HepG2 (cell line): ENCODE results near the gene SLC22A23. TPM values are rescaled to one million over a fixed set of nuclear protein-coding genes. Genes with fewer than 3 reads are reported as not detected.

Source experiments
- AHR ChIP-seq: IDR thresholded peaks from 2 replicates; pipeline ENCODE4 v1.6.1; 2018; ENCODE audit warnings: missing genetic modification reagents, missing compliant biosample characterization
- ARNT2 ChIP-seq: sonication (generic); formaldehyde crosslinking; IDR thresholded peaks from 2 replicates; pipeline ENCODE4 v1.8.0; 2022; ENCODE audit warnings: mild to moderate bottlenecking, low read depth, missing genetic modification reagents, moderate library complexity
- ATF6 ChIP-seq: sonication (generic); formaldehyde crosslinking; conservative IDR thresholded peaks from 2 replicates; pipeline ENCODE4 v1.4.0; 2020; ENCODE audit warnings: missing genetic modification reagents
- MXD3 ChIP-seq: IDR thresholded peaks from 2 replicates; pipeline ENCODE4 v1.6.1; 2016; ENCODE audit warnings: mild to moderate bottlenecking, missing biosample characterization, missing genetic modification reagents
- PRPF4 ChIP-seq: fragments of 200-400 bp; formaldehyde crosslinking; IDR thresholded peaks from 2 replicates; pipeline ENCODE4 v1.6.1; 2016; ENCODE audit warnings: low read length, low read depth; ENCODE audit not compliant: poor library complexity, severe bottlenecking
- TCF12 ChIP-seq, 2 experiments: fragments of 450-650 bp in 1 of 2; sonication (generic) in 1 of 2; formaldehyde crosslinking in 1 of 2; IDR thresholded peaks; 2 replicates each; pipeline versions ENCODE4 v1.6.1 to v1.8.0; 2017 to 2022; ENCODE audit warnings: antibody characterized with exemption in 1 of 2, mild to moderate bottlenecking in 1 of 2, missing genetic modification reagents in 1 of 2, moderate library complexity in 1 of 2
- ZNF18 ChIP-seq: sonication (generic); formaldehyde crosslinking; IDR thresholded peaks from 2 replicates; pipeline ENCODE4 v1.8.0; 2022; ENCODE audit warnings: mild to moderate bottlenecking, missing genetic modification reagents; ENCODE audit not compliant: insufficient replicate concordance
- ZNF235 ChIP-seq: sonication (generic); formaldehyde crosslinking; IDR thresholded peaks from 2 replicates; pipeline ENCODE4 v1.8.1; 2023; ENCODE audit warnings: mild to moderate bottlenecking, missing genetic modification reagents, borderline replicate concordance
- ZNF354B ChIP-seq: sonication (generic); formaldehyde crosslinking; IDR thresholded peaks from 2 replicates; pipeline ENCODE4 v1.8.0; 2022; ENCODE audit warnings: mild to moderate bottlenecking, missing genetic modification reagents
- ZNF646 ChIP-seq: sonication (generic); formaldehyde crosslinking; IDR thresholded peaks from 2 replicates; pipeline ENCODE4 v1.9.0; 2021; ENCODE audit warnings: mild to moderate bottlenecking, missing genetic modification reagents
- ZNF660 ChIP-seq: sonication (generic); formaldehyde crosslinking; IDR thresholded peaks from 2 replicates; pipeline ENCODE4 v1.5.1; 2020; ENCODE audit warnings: mild to moderate bottlenecking, low read depth, missing genetic modification reagents, borderline replicate concordance
- ZNF691 ChIP-seq: sonication (generic); formaldehyde crosslinking; IDR thresholded peaks from 2 replicates; pipeline ENCODE4 v1.4.0; 2020; ENCODE audit warnings: missing genetic modification reagents, low read depth, mild to moderate bottlenecking, borderline replicate concordance
- ZNF790 ChIP-seq: sonication (generic); formaldehyde crosslinking; IDR thresholded peaks from 2 replicates; pipeline ENCODE4 v1.8.0; 2022; ENCODE audit warnings: missing genetic modification reagents, mild to moderate bottlenecking, borderline replicate concordance
- ZSCAN5A ChIP-seq: sonication (generic); formaldehyde crosslinking; IDR thresholded peaks from 2 replicates; pipeline ENCODE4 v1.8.0; 2022; ENCODE audit warnings: mild to moderate bottlenecking, missing genetic modification reagents, borderline replicate concordance
- polyA plus RNA-seq, 8 experiments: library from polyadenylated mRNA; depleted of rRNA in 3 of 8; stranded (reverse) in 7 of 8; unstranded in 1 of 8; fragments of >200 nt; fragmentation: Illumina TruSeq in 4 of 8; extraction: Trizol in 4 of 8; gene quantifications; 2 replicates each; pipeline versions ENCODE4 v1.2.1 to v1.2.3, GENCODE V29; 2011 to 2016; ENCODE audit warnings: low read depth in 4 of 8, missing spikeins in 1 of 8, mixed read lengths in 1 of 8; ENCODE audit not compliant: insufficient read depth in 1 of 8
- total RNA-seq, 5 experiments: library from RNA; depleted of rRNA; stranded (reverse); fragments of >200 nt; fragmentation: Illumina TruSeq; extraction: Trizol; gene quantifications; 2 replicates each; pipeline ENCODE4 v1.2.3, GENCODE V29; 2016; ENCODE audit warnings: low read depth in 1 of 5

The SLC22A23 gene
- total and polyA plus RNA-seq, 2 of the 13 experiments (the other 11 are each of a cell fraction or from before 2014, with no cell fraction given) = 11.8 to 17.5 TPM

- TF ChIP-seq MXD3 (CRISPR knock-in tag) = no peak; the same call in 1 of the 2 replicates
- TF ChIP-seq ZNF646 (CRISPR knock-in tag) = peak; percentile 90
- TF ChIP-seq ZNF691 (CRISPR knock-in tag) = no peak; the same call in 1 of the 2 replicates
- TF ChIP-seq PRPF4 = no peak
- no peak for TF ChIP-seq ZNF235 (CRISPR knock-in tag)
- no peak for TF ChIP-seq ATF6 (CRISPR knock-in tag)
- TF ChIP-seq ZNF660 (CRISPR knock-in tag) = no peak
- TF ChIP-seq ZNF790 (CRISPR knock-in tag) = no peak
- TF ChIP-seq ZNF18 (CRISPR knock-in tag) = peak; percentile 88
- TF ChIP-seq AHR (CRISPR knock-in tag) = no peak
- no peak; the same call in 1 of the 2 replicates for TF ChIP-seq ARNT2
- no peak for TF ChIP-seq ZSCAN5A
- no peak for TF ChIP-seq ZNF354B (CRISPR knock-in tag)
- no peak for TF ChIP-seq TCF12 (IDR thresholded peaks at IDR 0.05)
- no peak for TF ChIP-seq TCF12 (CRISPR knock-in tag; IDR thresholded peaks at IDR 0.05)
Observed at GRCh38 chr6:3372912-3373554, 83.8 kb downstream of the SLC22A23 start (continued).
